ENCODE measurements around the gene JADE3. TPM values are rescaled to one million over a fixed set of nuclear protein-coding genes. Genes with fewer than 3 reads are reported as not detected.

Gene JADE3
- total RNA-seq, 1 donor from 2014 or later: 17.0 TPM

DNA sequence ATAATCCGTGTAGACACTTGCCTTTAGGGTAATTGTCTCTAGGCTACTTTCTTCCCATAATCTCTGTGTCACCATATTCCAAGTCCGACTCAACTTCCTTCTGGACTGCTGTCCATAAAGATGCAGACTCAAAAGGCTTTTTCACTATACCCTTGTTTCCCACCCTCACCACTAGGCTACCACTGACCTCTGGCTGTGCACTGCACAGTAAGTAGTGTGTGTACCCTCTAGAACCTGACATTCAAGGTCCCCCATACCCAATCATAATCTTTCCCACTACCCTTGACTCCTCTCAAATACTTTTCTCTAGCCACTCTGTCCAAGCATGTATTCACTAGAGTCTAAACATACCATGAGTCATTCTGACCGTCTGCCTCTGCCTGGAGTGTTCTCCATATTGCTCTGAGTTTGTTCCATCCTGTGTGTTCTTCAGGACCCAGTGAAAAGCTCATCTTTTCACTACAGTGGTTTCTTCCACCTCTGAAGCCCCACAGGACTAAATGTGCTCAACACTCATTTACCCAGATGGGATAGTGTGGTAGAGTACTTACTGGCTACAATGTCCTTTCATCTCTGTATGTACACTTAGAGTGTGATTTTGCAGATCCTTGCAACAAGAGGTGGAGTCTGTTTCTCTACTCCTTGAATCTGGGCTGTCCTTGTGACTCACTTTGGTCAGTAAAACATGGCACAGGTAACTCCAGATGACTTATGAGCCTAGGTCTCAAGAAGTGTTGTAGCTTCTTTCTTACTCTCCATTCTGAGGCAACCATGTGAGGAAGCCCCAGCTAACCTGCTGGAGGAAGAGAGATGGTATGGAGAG is 17.4 kb downstream of the JADE3 start:
- H3K4me1 Mint-ChIP-seq (ENCODE audit: unreplicated experiment): no peaks in the 10 kb centered on the region
- no peaks in the 10 kb centered on the region for H3K36me3 Mint-ChIP-seq
- H3K9me3 Mint-ChIP-seq: no peaks in the 10 kb centered on the region
- H3K27ac Mint-ChIP-seq: no peak overlapping the region
- no peak overlapping the region for H3K4me3 Mint-ChIP-seq
- H3K27me3 Mint-ChIP-seq: no peaks in the 10 kb centered on the region
- TF ChIP-seq, protein P1, sequence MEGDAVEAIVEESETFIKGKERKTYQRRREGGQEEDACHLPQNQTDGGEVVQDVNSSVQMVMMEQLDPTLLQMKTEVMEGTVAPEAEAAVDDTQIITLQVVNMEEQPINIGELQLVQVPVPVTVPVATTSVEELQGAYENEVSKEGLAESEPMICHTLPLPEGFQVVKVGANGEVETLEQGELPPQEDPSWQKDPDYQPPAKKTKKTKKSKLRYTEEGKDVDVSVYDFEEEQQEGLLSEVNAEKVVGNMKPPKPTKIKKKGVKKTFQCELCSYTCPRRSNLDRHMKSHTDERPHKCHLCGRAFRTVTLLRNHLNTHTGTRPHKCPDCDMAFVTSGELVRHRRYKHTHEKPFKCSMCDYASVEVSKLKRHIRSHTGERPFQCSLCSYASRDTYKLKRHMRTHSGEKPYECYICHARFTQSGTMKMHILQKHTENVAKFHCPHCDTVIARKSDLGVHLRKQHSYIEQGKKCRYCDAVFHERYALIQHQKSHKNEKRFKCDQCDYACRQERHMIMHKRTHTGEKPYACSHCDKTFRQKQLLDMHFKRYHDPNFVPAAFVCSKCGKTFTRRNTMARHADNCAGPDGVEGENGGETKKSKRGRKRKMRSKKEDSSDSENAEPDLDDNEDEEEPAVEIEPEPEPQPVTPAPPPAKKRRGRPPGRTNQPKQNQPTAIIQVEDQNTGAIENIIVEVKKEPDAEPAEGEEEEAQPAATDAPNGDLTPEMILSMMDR (conservative IDR thresholded peaks at IDR 0.05): no peak
- no peak for DNase-seq (ENCODE audit: extremely low spot score, unreplicated experiment)

DNA sequence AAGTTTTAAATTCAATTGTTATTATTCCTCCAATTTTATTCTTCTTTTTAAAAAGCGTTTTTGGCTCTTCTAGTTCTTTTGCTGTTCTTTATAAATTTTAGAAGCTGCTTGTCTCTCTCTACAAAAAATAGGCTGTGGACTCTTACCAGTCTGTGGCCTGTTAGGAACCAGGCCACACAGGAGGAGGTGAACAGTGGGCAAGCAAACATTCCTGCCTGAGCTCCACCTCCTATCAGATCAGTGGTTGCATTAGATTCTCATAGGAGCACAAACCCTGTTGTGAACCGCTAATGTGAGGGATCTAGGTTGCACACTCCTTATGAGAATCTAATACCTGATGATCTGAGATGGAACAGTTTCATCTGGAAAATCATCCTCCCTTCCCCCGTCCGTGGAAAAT is 23.1 kb downstream of the JADE3 start:
- Mint-ChIP-seq H3K4me1 (ENCODE audit: unreplicated experiment) (no peaks in the 10 kb centered on the region), H3K36me3 (no peaks in the 10 kb centered on the region), H3K4me3 (no peak overlapping the region), H3K9me3 (no peaks in the 10 kb centered on the region), H3K27me3 (no peaks in the 10 kb centered on the region), H3K27ac (no peak overlapping the region)
- TF ChIP-seq, protein P1 (conservative IDR thresholded peaks at IDR 0.05): no peak
- DNase-seq (ENCODE audit: extremely low spot score, unreplicated experiment): no peak

DNA sequence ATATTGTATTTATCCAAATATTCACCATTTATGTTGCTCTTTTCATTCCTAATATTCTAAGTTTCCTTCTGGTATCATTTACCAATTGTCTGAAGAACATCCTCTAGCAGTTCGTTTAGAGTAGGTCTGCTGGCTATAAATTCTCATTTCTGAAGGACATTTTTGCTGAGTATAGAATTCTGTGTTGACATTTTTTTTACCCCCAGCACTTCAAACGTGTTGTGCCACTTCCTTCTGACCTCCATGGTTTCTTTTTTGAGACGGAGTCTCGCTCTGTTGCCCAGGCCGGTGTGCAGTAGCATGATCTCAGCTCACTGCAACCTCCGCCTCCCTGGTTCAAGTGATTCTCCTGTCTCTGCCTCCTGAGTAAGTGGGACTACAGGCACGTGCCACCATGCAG is 26.4 kb downstream of the JADE3 start:
- Mint-ChIP-seq H3K36me3 (peaks cover 3% of the 10 kb centered on the region), H3K4me3 (no peak overlapping the region), H3K27me3 (no peaks in the 10 kb centered on the region), H3K9me3 (no peaks in the 10 kb centered on the region), H3K4me1 (ENCODE audit: unreplicated experiment) (no peaks in the 10 kb centered on the region), H3K27ac (no peak overlapping the region)
- no peak for DNase-seq (ENCODE audit: extremely low spot score, unreplicated experiment)
- TF ChIP-seq, protein P1 (conservative IDR thresholded peaks at IDR 0.05): no peak

DNA sequence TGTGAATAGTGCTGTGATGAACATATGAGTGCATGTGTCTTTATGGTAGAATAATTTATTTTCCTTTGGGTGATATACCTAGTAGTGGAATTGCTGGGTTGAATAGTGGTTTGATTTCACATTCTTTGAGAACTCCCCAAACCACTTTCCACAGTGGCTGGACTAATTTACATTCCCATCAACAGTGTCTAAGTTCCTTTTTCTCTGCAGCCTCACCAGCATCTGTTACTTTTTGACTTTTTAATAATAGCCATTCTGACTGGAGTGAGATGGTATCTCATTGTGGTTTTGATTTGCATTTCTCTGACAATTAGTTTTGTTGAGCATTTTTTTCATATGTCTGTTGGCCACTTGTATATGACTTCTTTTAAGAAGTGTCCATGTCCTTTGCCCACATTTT is 29.1 kb downstream of the JADE3 start:
- Mint-ChIP-seq H3K27ac (no peak overlapping the region), H3K4me1 (ENCODE audit: unreplicated experiment) (no peaks in the 10 kb centered on the region), H3K4me3 (no peak overlapping the region), H3K36me3 (peaks cover 6% of the 10 kb centered on the region), H3K9me3 (peaks cover 5% of the 10 kb centered on the region), H3K27me3 (no peaks in the 10 kb centered on the region)
- TF ChIP-seq, protein P1 (conservative IDR thresholded peaks at IDR 0.05): no peak
- DNase-seq (ENCODE audit: extremely low spot score, unreplicated experiment): no peak

DNA sequence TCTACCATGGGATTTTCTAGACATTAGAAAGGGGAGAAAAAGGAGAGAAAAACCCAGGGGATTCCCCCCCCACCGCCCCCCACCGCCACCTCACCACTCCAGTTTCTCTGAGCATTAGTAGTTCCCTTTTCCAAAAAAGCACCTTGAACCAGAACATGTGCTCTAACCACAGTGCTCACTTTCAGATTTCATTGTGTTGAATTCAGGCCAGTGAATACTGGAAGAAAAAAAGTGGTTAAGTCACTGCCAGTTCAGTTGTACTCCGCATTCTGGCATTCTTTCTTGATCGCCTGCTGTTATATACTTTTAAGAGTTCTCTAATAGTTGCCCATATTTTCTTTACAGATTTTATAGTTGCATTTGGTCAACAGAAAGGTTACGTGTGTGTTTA is 40.9 kb downstream of the JADE3 start:
- no peak for DNase-seq (ENCODE audit: extremely low spot score, unreplicated experiment)
- Mint-ChIP-seq H3K4me3 (no peak overlapping the region), H3K27me3 (no peaks in the 10 kb centered on the region), H3K9me3 (no peaks in the 10 kb centered on the region), H3K27ac (peak overlapping the region; percentile 69), H3K36me3 (no peaks in the 10 kb centered on the region), H3K4me1 (ENCODE audit: unreplicated experiment) (peaks cover 17% of the 10 kb centered on the region)
- TF ChIP-seq, protein P1 (conservative IDR thresholded peaks at IDR 0.05): no peak
